ENCODE data around the gene CES2. TPM values are rescaled to one million over a fixed set of nuclear protein-coding genes. Genes with fewer than 3 reads are reported as not detected.

Gene CES2
- total and polyA plus RNA-seq, 9 of the 15 experiments (the other 6 are each of a cell fraction or from before 2014, with no cell fraction given) = 2.2 to 37.9 (median 24.4) TPM

DNA sequence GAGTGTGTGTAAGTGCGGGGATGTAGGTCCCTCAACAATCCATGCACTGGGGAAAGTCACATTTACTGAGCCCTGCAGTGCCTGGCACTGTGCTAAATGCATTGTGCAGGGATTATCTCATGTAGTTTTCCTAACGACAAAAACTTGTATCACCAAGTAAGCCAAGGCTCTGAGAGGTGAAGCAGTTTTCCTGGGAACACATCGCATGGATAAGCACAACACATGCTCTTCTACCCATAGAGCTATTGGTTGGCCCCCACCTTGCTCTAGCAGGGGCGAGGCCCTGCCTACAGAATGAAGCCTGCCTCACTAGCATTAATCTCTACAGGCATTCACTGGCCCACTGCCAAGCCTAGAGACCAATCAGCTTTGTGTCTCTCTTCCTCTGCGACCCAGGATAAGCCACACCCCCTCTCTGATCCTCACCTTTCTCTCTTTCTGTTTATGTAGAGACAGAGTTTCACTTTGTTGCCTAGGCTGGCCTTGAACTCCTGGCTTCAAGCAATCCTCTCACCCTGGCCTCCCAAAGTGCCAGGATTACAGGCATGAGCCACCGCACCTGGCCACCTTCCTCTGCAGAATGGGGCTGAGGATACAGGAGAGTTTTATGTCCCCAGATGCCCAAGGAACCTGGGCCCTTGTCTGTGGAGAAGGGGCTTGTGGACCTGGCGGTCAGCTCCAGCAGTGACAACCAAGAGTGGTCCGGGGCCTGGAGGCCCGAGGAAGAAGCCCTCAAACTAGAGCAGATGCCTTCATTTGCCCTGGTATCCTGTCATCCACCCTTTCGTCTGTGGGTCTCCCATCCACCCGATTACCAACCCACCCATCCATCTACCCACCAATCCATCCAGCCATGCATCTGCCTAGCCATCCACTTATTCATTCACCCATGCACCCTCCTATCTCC is 29.4 kb upstream of the CES2 start (continued):
- TF ChIP-seq PTRF (tag; IDR thresholded peaks at IDR 0.05) (no peak), KHSRP (IDR thresholded peaks at IDR 0.05) (no peak), NBN (IDR thresholded peaks at IDR 0.05; ENCODE audit: low read depth) (no peak), L3MBTL2 (IDR thresholded peaks at IDR 0.05) (peak; percentile 59; the same call in 1 of the 2 replicates), NFIX (CRISPR knock-in tag; IDR thresholded peaks at IDR 0.05; ENCODE audit: low read depth) (peak; percentile 46; the same call in 1 of the 2 replicates), ZNF785 (CRISPR knock-in tag; IDR thresholded peaks at IDR 0.05) (no peak), HDAC2 (IDR thresholded peaks at IDR 0.05) (peak; percentile 48; the same call in 1 of the 2 replicates), ZNF780A (CRISPR knock-in tag; IDR thresholded peaks at IDR 0.05) (no peak), ZNF146 (CRISPR knock-in tag; IDR thresholded peaks at IDR 0.05; ENCODE audit: unreplicated experiment) (no peak), PML (IDR thresholded peaks at IDR 0.05; ENCODE audit: low read length) (no peak), CHCHD3 (CRISPR knock-in tag; IDR thresholded peaks at IDR 0.05) (no peak), FOXA1 (IDR thresholded peaks at IDR 0.05; ENCODE audit: borderline replicate concordance) (no peak), RFX1 (IDR thresholded peaks at IDR 0.05) (no peak)
- TF ChIP-seq, protein P1, sequence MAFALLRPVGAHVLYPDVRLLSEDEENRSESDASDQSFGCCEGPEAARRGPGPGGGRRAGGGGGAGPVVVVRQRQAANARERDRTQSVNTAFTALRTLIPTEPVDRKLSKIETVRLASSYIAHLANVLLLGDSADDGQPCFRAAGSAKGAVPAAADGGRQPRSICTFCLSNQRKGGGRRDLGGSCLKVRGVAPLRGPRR (CRISPR knock-in tag; IDR thresholded peaks at IDR 0.05) = no peak
- TF ChIP-seq, protein P2, sequence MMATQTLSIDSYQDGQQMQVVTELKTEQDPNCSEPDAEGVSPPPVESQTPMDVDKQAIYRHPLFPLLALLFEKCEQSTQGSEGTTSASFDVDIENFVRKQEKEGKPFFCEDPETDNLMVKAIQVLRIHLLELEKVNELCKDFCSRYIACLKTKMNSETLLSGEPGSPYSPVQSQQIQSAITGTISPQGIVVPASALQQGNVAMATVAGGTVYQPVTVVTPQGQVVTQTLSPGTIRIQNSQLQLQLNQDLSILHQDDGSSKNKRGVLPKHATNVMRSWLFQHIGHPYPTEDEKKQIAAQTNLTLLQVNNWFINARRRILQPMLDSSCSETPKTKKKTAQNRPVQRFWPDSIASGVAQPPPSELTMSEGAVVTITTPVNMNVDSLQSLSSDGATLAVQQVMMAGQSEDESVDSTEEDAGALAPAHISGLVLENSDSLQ (IDR thresholded peaks at IDR 0.05) = peak; percentile 69
- TF ChIP-seq, protein P3, sequence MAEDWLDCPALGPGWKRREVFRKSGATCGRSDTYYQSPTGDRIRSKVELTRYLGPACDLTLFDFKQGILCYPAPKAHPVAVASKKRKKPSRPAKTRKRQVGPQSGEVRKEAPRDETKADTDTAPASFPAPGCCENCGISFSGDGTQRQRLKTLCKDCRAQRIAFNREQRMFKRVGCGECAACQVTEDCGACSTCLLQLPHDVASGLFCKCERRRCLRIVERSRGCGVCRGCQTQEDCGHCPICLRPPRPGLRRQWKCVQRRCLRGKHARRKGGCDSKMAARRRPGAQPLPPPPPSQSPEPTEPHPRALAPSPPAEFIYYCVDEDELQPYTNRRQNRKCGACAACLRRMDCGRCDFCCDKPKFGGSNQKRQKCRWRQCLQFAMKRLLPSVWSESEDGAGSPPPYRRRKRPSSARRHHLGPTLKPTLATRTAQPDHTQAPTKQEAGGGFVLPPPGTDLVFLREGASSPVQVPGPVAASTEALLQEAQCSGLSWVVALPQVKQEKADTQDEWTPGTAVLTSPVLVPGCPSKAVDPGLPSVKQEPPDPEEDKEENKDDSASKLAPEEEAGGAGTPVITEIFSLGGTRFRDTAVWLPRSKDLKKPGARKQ (CRISPR knock-in tag; IDR thresholded peaks at IDR 0.05) = no peak
- TF ChIP-seq, protein P4, sequence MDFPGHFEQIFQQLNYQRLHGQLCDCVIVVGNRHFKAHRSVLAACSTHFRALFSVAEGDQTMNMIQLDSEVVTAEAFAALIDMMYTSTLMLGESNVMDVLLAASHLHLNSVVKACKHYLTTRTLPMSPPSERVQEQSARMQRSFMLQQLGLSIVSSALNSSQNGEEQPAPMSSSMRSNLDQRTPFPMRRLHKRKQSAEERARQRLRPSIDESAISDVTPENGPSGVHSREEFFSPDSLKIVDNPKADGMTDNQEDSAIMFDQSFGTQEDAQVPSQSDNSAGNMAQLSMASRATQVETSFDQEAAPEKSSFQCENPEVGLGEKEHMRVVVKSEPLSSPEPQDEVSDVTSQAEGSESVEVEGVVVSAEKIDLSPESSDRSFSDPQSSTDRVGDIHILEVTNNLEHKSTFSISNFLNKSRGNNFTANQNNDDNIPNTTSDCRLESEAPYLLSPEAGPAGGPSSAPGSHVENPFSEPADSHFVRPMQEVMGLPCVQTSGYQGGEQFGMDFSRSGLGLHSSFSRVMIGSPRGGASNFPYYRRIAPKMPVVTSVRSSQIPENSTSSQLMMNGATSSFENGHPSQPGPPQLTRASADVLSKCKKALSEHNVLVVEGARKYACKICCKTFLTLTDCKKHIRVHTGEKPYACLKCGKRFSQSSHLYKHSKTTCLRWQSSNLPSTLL (IDR thresholded peaks at IDR 0.05) = no peak
- TF ChIP-seq, protein P5, sequence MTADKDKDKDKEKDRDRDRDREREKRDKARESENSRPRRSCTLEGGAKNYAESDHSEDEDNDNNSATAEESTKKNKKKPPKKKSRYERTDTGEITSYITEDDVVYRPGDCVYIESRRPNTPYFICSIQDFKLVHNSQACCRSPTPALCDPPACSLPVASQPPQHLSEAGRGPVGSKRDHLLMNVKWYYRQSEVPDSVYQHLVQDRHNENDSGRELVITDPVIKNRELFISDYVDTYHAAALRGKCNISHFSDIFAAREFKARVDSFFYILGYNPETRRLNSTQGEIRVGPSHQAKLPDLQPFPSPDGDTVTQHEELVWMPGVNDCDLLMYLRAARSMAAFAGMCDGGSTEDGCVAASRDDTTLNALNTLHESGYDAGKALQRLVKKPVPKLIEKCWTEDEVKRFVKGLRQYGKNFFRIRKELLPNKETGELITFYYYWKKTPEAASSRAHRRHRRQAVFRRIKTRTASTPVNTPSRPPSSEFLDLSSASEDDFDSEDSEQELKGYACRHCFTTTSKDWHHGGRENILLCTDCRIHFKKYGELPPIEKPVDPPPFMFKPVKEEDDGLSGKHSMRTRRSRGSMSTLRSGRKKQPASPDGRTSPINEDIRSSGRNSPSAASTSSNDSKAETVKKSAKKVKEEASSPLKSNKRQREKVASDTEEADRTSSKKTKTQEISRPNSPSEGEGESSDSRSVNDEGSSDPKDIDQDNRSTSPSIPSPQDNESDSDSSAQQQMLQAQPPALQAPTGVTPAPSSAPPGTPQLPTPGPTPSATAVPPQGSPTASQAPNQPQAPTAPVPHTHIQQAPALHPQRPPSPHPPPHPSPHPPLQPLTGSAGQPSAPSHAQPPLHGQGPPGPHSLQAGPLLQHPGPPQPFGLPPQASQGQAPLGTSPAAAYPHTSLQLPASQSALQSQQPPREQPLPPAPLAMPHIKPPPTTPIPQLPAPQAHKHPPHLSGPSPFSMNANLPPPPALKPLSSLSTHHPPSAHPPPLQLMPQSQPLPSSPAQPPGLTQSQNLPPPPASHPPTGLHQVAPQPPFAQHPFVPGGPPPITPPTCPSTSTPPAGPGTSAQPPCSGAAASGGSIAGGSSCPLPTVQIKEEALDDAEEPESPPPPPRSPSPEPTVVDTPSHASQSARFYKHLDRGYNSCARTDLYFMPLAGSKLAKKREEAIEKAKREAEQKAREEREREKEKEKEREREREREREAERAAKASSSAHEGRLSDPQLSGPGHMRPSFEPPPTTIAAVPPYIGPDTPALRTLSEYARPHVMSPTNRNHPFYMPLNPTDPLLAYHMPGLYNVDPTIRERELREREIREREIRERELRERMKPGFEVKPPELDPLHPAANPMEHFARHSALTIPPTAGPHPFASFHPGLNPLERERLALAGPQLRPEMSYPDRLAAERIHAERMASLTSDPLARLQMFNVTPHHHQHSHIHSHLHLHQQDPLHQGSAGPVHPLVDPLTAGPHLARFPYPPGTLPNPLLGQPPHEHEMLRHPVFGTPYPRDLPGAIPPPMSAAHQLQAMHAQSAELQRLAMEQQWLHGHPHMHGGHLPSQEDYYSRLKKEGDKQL (CRISPR knock-in tag; IDR thresholded peaks at IDR 0.05; ENCODE audit: borderline replicate concordance) = no peak
